ENCODE results near the gene CRABP2. TPM values are rescaled to one million over a fixed set of nuclear protein-coding genes. Genes with fewer than 3 reads are reported as not detected.

The CRABP2 gene
- total RNA-seq, 1 donor from 2014 or later: 97.7 TPM

- Histone ChIP-seq H3K27ac (peak overlapping the region; percentile 85), H3K36me3 (no peaks in the 10 kb centered on the region)
Observed at GRCh38 chr1:156670359-156670758, 35.0 kb downstream of the CRABP2 start.

DNA sequence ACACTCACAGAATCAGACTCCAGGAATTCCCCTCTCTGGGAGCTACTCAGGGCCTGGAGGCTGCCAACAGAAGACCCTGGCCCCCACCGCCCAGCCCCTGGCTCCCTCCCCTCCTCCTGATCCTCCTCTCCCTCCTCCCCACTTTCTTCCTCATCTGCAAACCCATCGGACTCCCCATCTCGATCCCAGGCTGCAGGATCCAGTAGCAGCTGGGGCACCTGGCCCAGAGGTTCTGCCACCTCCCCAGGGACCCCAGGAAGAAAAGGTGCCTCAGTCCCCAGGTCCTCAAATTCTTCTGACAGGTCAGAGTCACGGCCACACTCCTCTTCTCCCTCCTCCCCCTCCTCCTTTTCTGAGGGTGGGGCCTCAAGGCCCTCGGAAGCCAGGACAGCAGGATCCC is 35.6 kb downstream of the CRABP2 start:
- TF ChIP-seq POLR2A (IDR thresholded peaks at IDR 0.05) (no peak), POLR2AphosphoS5 (IDR thresholded peaks at IDR 0.05; ENCODE audit: insufficient read depth in 1 of 2, low read depth in 1 of 2) (no peak), CTCF (IDR thresholded peaks at IDR 0.05) (no peak)
- DNase-seq (ENCODE audit: extremely low spot score in 2 of 2): no peak
- no peaks in the 10 kb centered on the region for H3K27me3 ChIP-seq
- H3K4me3 ChIP-seq: no peak overlapping the region
- intact Hi-C loops (cut with DNase I): loop anchor here (5.0 kb wide), 1 partner anchor 47 kb away; no protein-coding TSS in a partner anchor
- H3K4me1 ChIP-seq: peaks cover 49% of the 10 kb centered on the region
- no peaks in the 10 kb centered on the region for H3K36me3 ChIP-seq
- peak overlapping the region; percentile 85 for H3K27ac ChIP-seq
- no peaks in the 10 kb centered on the region for H3K9me3 ChIP-seq

More at GRCh38 chr1:156670359-156670758, 35.0 kb downstream of the CRABP2 start:
- intact Hi-C loops (cut with DNase I): no loop called here
- H3K4me1 ChIP-seq: peaks cover 49% of the 10 kb centered on the region
- TF ChIP-seq POLR2A (IDR thresholded peaks at IDR 0.05): no peak
- no peak for TF ChIP-seq CTCF (IDR thresholded peaks at IDR 0.05)
- TF ChIP-seq POLR2AphosphoS5 (IDR thresholded peaks at IDR 0.05; ENCODE audit: insufficient read depth in 1 of 2, low read depth in 1 of 2): no peak
- H3K9me3 ChIP-seq: no peaks in the 10 kb centered on the region
- H3K27me3 ChIP-seq: no peaks in the 10 kb centered on the region
- no peak overlapping the region for H3K4me3 ChIP-seq
- DNase-seq (ENCODE audit: extremely low spot score in 2 of 2): no peak

GRCh38 chr1:156668801-156669637 is 36.4 kb downstream of the CRABP2 start:
- H3K4me1 ChIP-seq: peaks cover 48% of the 10 kb centered on the region

GRCh38 chr1:156667968-156668709 is 37.2 kb downstream of the CRABP2 start:
- H3K36me3 ChIP-seq: no peaks in the 10 kb centered on the region
- H3K9me3 ChIP-seq: no peaks in the 10 kb centered on the region
- DNase-seq (ENCODE audit: extremely low spot score in 2 of 2): no peak
- H3K27me3 ChIP-seq: no peaks in the 10 kb centered on the region
- intact Hi-C loops (cut with DNase I): loop anchor here (5.0 kb wide), 1 partner anchor 46 kb away; no protein-coding TSS in a partner anchor
- no peak overlapping the region for H3K4me3 ChIP-seq
- peaks cover 48% of the 10 kb centered on the region for H3K4me1 ChIP-seq
- H3K27ac ChIP-seq: peak overlapping the region; percentile 85
- TF ChIP-seq POLR2A (IDR thresholded peaks at IDR 0.05) (no peak), POLR2AphosphoS5 (IDR thresholded peaks at IDR 0.05; ENCODE audit: insufficient read depth in 1 of 2, low read depth in 1 of 2) (peak in 1 of 2 donors; percentile 32), CTCF (IDR thresholded peaks at IDR 0.05) (no peak)

More at GRCh38 chr1:156668801-156669637, 36.4 kb downstream of the CRABP2 start:
- Histone ChIP-seq H3K4me3 (no peak overlapping the region), H3K27ac (peak overlapping the region; percentile 85), H3K27me3 (no peaks in the 10 kb centered on the region), H3K36me3 (no peaks in the 10 kb centered on the region), H3K9me3 (no peaks in the 10 kb centered on the region)
- TF ChIP-seq POLR2A (IDR thresholded peaks at IDR 0.05) (no peak), CTCF (IDR thresholded peaks at IDR 0.05) (no peak)
- no peak for DNase-seq (ENCODE audit: extremely low spot score in 2 of 2)
- intact Hi-C loops (cut with DNase I): loop anchor here (5.0 kb wide), 1 partner anchor 47 kb away; no protein-coding TSS in a partner anchor

Data from vagina (tissue), 2 donors.